Upper lobe of right lung (tissue), 1 donor: ENCODE data around the gene GAL3ST2. TPM values are rescaled to one million over a fixed set of nuclear protein-coding genes. Genes with fewer than 3 reads are reported as not detected.

Experiments used
- ATAC-seq: fragments of 200-7000 bp; cut with Tn5 transposase; one replicate; pipeline ENCODE4 v1.9.1; 2020; ENCODE audit warnings: mild to moderate bottlenecking, moderate library complexity
- DNase-seq: peaks from one replicate; pipeline ENCODE4 v3.0.0-alpha.2; 2020
- H3K27ac ChIP-seq: fragments of 200-600 bp; one replicate; pipeline ENCODE4 v1.8.0; 2022
- H3K27me3 ChIP-seq: fragments of 200-600 bp; one replicate; pipeline ENCODE4 v1.8.0; 2022; ENCODE audit warnings: mild to moderate bottlenecking
- H3K36me3 ChIP-seq: fragments of 200-600 bp; one replicate; pipeline ENCODE4 v1.8.0; 2022
- H3K4me1 ChIP-seq: fragments of 200-600 bp; one replicate; pipeline ENCODE4 v1.8.0; 2022
- H3K4me3 ChIP-seq: fragments of 200-600 bp; one replicate; pipeline ENCODE4 v1.8.0; 2022; ENCODE audit warnings: mild to moderate bottlenecking
- H3K9me3 ChIP-seq: fragments of 200-600 bp; one replicate; pipeline ENCODE4 v1.8.0; 2022
- intact Hi-C: fragments of 100-400 bp; cut with DNase I; formaldehyde crosslinking; loops from one replicate; pipeline ENCODE4 v1.11.0; 2022
- total RNA-seq: library from RNA; stranded (reverse); fragmentation: NEBNext Ultra II Directional; extraction: Animal tissue kit (Norgen Biotek cat#: 25700); gene quantifications from one replicate; pipeline ENCODE4 v1.2.1, GENCODE V29; 2021
- TF ChIP-seq, protein P1 (sequence below): fragments of 200-600 bp; IDR thresholded peaks from one replicate; pipeline ENCODE4 v1.8.0; 2022; ENCODE audit warnings: antibody characterized with exemption
- donor health status: DM: no; HTN: yes; CAD: no; lungs with severe emphysema.

Gene GAL3ST2
- total RNA-seq, 1 donor from 2014 or later: not detected

DNA sequence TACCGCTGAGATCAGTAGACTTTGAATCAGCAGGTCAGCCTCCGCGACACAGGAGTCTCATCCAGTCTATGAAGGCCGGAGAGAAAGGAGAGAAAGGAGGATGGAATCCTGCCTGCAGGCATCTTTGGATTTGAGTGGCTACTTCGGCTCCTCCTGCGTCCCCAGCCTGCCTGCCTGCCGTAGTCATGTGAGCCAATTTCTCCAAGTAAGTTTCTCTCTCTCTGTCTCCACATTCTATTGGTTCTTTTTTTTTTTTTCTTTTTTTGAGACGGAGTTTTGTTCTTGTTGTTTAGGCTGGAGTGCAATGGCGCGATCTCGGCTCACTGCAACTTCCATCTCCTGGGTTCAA, 65.4 kb downstream of the GAL3ST2 start:
- Histone ChIP-seq H3K27me3 (peaks cover 7% of the 10 kb centered on the region), H3K27ac (no peak overlapping the region), H3K4me1 (peaks cover 13% of the 10 kb centered on the region), H3K36me3 (no peaks in the 10 kb centered on the region), H3K9me3 (no peaks in the 10 kb centered on the region), H3K4me3 (no peak overlapping the region)
- ATAC-seq (no peak), DNase-seq (no peak)
- intact Hi-C loops: no loop called here
- TF ChIP-seq, protein P1, sequence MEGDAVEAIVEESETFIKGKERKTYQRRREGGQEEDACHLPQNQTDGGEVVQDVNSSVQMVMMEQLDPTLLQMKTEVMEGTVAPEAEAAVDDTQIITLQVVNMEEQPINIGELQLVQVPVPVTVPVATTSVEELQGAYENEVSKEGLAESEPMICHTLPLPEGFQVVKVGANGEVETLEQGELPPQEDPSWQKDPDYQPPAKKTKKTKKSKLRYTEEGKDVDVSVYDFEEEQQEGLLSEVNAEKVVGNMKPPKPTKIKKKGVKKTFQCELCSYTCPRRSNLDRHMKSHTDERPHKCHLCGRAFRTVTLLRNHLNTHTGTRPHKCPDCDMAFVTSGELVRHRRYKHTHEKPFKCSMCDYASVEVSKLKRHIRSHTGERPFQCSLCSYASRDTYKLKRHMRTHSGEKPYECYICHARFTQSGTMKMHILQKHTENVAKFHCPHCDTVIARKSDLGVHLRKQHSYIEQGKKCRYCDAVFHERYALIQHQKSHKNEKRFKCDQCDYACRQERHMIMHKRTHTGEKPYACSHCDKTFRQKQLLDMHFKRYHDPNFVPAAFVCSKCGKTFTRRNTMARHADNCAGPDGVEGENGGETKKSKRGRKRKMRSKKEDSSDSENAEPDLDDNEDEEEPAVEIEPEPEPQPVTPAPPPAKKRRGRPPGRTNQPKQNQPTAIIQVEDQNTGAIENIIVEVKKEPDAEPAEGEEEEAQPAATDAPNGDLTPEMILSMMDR: no peak

DNA sequence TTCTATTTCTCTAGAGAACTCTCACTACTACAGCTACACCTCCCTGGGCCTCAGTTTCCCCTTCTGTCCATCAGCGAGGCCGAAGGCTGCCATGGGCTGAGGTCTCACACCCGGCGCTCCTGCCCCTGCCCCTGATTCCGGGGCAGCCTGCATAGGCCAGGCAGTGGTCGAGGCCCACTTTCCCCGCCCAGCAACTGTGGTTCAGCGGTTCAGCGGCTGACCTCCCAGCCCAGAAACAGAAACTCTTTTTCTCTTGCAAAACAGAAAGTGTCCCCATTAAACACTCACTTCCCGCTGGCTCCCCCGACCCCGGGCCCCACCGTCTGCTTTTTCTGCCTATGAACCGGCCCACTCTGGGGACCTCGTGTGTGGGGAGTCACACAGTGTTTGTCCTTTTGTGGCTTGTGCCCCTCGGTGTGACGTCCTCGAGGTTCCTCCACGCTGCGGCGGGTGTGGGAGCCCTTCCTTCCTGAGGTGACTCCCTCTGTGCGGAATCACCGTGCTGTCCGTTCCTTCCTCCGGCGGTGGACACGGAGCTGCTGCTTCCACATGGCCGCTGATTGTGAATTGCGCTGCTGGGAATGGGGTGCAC, 66.1 kb downstream of the GAL3ST2 start:
- H3K4me3 ChIP-seq: peak overlapping the region; percentile 15
- TF ChIP-seq, protein P1: no peak
- peak; percentile 81 for ATAC-seq
- no peaks in the 10 kb centered on the region for H3K36me3 ChIP-seq
- peak overlapping the region; percentile 17 for H3K27ac ChIP-seq
- intact Hi-C loops: no loop called here
- no peaks in the 10 kb centered on the region for H3K9me3 ChIP-seq
- H3K27me3 ChIP-seq: peaks cover 4% of the 10 kb centered on the region
- peaks cover 13% of the 10 kb centered on the region for H3K4me1 ChIP-seq
- peak; percentile 82 for DNase-seq

DNA sequence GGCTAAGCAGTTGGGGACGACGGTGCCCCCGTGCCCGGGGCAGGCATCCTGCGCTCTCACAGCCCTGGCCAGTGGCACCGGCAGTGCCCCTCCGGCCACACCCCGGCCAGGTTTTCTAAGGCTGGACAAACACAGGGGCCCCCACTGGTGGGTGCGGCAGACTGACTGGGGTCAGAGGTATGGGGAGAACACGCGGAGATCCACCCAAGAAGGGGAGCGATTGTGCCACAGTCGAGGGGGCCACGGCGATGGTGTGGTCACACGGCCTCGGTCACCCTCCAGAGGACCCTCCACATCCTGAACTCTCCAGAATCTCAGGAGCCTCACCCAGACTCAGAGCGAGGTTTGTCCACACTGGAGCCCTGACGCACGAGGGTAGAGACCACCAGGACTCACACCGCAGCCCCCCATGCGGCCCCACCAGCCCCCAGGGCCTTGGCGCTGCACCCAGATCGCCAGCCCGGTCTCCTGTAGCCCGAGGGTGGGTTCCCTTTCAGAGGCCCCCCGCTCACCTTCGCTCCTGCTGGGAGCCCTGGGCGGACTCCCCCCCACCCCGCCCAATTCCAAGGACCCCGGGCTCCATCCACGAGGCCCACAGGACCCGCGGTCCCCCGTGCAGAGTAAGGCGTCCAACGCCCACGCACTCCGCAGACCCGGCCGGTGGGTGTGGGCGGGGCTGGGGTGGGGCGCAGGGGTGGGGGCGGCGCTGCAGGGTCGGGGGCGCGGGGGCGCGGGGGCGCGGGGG, 66.9 kb downstream of the GAL3ST2 start:
- Histone ChIP-seq H3K27ac (peak overlapping the region; percentile 17), H3K4me3 (peak overlapping the region; percentile 15), H3K4me1 (peaks cover 13% of the 10 kb centered on the region), H3K27me3 (no peaks in the 10 kb centered on the region), H3K9me3 (no peaks in the 10 kb centered on the region), H3K36me3 (no peaks in the 10 kb centered on the region)
- intact Hi-C loops: no loop called here
- TF ChIP-seq, protein P1: no peak
- peak; percentile 3 for ATAC-seq
- peak; percentile 60 for DNase-seq

DNA sequence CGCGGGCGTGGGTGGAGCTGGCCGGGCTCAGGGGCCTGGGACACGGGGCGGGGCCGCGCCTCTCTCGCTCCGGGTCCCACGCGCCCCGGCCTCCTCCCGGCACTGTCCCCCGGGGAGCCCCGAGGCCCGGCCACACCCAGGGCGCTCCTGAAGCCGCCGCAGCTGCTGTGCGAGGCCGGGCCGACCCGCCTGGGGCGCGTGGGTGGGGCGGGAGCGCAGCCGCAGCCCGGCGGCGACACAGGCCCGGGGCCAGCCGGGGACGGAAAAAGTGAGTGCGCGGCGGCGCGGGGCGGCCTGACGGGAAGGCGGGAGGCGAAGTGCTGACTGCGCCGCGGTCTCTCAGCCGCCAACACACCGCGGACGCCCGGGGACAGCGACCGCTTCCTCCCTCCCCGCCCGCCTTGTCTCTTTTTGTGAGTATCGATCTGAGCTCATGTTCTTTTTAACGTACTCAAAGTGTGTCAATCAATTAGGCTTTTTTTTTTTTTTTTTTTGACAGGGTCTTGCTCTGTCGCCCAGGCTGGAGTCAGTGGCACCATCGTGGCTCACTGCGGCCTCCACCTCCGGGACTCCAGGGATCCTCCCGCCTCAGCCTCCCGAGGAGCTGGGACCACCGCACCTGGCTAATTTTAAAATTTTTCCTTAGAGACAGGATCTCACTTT, 67.6 kb downstream of the GAL3ST2 start:
- peaks cover 13% of the 10 kb centered on the region for H3K4me1 ChIP-seq
- TF ChIP-seq, protein P1: no peak
- H3K4me3 ChIP-seq: peak overlapping the region; percentile 42
- H3K27ac ChIP-seq: no peak overlapping the region
- no peaks in the 10 kb centered on the region for H3K9me3 ChIP-seq
- DNase-seq: peak; percentile 85
- H3K36me3 ChIP-seq: no peaks in the 10 kb centered on the region
- intact Hi-C loops: no loop called here
- peak; percentile 89 for ATAC-seq
- no peaks in the 10 kb centered on the region for H3K27me3 ChIP-seq

DNA sequence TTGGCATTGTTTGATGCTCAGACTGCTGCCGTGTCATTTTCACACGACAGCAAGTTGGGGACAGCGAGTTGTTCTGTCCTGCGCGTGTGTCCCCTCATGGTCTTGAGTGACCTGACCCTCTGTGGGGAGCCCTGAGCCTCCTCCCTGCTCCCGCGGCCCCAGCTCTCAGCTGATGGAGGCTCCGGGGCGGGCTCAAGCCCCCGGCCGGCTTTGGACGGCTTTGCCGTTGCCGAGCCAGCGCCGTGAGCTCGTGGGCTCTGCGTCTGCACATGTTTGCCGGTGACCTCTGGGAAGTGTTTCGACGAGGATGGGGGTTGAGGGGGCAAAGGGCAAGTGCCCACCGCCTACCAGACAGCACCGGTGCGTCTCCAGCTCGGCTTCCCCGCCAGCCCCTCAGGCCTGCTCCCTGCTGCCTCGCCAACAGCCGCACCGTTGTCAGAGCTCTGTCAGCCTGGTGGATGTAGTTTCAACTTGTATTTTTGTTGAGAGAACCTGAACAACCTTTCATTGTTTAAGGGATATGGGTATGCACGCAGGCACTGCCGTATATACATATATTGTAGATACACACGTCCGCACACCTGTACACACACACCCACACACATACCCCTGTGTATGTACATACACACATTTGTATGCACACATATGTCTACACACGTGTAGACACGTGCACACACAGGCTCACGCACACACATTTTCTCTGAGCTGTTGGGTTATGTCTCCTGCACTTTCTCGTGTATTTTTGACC, 68.4 kb downstream of the GAL3ST2 start:
- no peaks in the 10 kb centered on the region for H3K36me3 ChIP-seq
- no peak for DNase-seq
- TF ChIP-seq, protein P1: no peak
- intact Hi-C loops: no loop called here
- no peaks in the 10 kb centered on the region for H3K27me3 ChIP-seq
- H3K9me3 ChIP-seq: no peaks in the 10 kb centered on the region
- peak overlapping the region; percentile 42 for H3K4me3 ChIP-seq
- ATAC-seq: no peak
- no peak overlapping the region for H3K27ac ChIP-seq
- peaks cover 13% of the 10 kb centered on the region for H3K4me1 ChIP-seq
